Kidney glomerular epithelial cell (primary cell): ENCODE data around the gene SLC2A6.

ENCODE experiments used
- DNase-seq: peaks from one replicate; lab custom pipeline; 2025; lab: John Stamatoyannopoulos, UW

Gene SLC2A6

DNA sequence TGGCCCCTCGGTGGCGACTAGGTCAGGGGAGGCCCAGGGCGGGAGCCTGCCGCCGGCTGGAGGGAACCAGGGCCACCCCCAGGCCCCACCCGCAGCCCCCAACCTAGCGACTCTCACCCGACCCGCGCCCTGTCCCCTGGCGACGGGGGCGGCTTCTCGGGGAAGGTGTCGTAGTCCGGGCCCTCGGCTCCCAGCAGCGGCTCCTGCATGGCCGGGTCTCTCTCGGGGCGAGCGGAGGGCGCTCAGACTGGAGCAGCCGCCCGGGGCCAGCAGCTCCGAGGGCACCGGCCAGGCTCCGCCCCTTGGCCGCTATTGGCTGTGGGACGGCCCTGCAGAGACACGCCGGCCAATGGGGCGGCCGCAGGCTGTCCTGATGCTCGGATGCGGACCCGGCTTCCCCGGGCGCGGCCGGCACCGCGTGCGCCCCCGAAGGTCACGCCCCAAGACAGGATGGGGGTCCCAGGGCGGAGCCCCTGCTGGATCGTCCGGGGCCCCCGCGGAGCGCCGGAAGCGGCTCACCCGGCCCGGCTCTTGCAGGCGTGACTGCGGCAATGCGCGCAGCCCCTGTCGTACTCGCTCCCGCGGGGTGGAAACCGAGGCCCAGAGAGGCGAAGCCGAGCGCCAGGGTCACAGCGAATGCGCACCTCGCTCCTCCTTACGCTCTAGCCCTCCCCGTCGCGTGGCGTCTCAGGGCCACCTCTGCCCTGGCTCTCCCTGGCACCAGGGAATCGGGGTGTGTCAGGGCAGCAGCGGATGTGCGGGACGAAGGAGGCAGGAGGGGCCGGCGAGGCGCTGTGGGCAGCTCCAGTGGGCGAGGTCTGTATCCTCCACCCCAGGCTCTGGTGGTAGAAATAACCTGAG lies at the start of gene SLC2A6:
Gene SLC2A6 (minus strand): TSS at position 249 of the 861 bp plus-strand sequence. CDS start 40 bp downstream, at position 209.
- peak; percentile 57 for DNase-seq

GRCh38 chr9:133528001-133528875 lies 49.3 kb upstream of the SLC2A6 start:
- DNase-seq: no peak

- no peak for DNase-seq
Measured at GRCh38 chr9:133527444-133527920, 48.6 kb upstream of the SLC2A6 start.

DNA sequence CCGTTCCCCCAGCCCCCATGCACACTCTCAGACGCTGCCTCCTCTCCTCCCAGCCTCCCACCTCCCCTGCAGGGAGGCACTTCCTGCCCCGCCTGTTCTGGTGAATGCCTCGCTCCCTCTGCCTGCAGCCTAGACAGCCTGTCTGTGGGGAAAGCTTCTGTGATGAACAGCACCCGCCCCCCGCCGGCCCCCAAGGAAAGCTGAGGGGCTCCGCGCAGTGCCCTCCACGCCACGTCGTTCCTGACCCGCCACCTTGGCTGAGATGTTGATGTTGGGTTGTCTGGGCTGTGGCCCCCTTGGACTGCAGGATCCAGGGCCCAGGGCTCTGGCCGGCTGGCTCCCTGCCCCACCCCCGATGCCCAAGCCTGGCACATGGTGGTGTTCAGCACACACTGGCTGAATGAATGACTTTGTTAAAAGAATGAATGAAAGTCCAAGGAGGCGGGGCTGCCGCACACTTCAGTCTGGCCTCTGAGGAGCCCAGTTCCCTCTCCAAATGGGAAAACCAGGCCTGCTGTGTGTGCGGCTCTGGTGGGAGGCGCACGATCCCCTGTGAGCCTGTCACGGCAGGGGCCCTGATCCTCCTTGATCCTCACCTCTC lies 47.9 kb upstream of the SLC2A6 start:
- DNase-seq: peak; percentile 5

DNA sequence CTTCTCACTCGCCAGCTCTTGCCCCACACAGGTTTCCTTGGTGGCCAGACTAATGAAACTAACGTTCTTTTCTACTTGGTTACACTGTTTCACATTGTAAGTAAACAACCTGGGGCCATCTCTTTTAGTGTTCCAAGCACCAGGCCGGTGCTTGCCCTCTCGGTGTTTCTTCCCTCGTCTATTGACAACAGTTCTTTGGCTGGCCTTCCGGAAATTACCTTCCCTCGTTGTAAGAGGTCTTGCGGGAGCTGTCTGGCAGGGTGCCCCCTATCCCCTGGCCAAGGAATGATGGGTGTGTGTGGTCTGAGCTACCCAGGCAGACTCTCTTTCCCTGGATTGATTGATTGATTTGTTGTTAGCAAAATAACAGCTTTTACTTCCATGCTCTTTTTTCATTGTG lies 46.8 kb upstream of the SLC2A6 start:
- no peak for DNase-seq

DNA sequence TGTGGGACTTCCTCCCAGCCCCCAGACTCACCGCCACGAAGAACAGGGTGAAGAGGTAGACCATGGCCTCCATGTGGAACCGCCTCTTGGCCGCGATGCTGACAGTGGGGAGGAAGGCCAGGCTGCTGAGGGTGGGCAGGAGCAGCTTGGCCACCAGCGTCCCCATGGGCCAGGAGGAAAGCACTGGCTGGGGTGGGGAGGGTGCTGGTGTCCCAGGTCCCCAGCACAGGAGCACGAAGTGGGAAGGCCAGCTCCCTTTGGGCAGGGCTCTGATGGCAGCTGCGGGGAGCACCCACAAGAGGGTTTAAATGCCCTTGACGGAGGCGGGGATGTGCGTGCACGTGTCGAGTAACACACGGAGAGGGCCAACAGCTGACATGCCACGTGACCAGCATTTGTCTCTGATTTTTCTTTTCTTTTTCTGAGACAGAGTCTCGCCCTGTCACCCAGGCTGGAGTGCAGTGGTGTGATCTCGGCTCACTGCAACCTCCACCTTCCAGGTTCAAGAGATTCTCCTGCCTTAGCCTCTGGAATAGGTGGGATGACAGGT lies 45.9 kb upstream of the SLC2A6 start, which contains the start of gene MYMK:
Gene MYMK (minus strand): TSS at position 281 of the 550 bp plus-strand sequence. CDS start 115 bp downstream, at position 166.
- DNase-seq: no peak

GRCh38 chr9:133524146-133524545 lies 45.2 kb upstream of the SLC2A6 start:
- DNase-seq: no peak

DNA sequence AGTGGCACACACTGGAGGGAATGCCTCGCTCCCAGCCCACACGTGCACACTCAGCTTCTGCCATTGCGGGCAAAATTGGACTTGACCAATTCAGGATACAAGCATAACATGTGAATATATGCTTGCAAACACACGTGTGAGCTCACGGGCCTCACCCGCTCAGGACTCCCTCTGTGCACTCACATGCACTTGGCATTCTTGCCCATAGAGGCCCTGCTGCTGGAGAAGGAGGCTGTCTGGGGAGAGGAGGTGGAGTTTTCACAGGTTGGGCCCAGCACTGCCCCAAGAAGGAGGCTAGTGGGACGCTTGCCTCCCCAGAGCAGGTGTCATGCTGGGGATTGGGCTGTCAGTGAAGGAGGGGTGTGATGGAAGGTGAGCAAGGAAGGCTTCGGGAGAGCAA lies 44.2 kb upstream of the SLC2A6 start:
- no peak for DNase-seq

- DNase-seq: no peak
Measured at GRCh38 chr9:133522073-133522910, 43.4 kb upstream of the SLC2A6 start.

DNA sequence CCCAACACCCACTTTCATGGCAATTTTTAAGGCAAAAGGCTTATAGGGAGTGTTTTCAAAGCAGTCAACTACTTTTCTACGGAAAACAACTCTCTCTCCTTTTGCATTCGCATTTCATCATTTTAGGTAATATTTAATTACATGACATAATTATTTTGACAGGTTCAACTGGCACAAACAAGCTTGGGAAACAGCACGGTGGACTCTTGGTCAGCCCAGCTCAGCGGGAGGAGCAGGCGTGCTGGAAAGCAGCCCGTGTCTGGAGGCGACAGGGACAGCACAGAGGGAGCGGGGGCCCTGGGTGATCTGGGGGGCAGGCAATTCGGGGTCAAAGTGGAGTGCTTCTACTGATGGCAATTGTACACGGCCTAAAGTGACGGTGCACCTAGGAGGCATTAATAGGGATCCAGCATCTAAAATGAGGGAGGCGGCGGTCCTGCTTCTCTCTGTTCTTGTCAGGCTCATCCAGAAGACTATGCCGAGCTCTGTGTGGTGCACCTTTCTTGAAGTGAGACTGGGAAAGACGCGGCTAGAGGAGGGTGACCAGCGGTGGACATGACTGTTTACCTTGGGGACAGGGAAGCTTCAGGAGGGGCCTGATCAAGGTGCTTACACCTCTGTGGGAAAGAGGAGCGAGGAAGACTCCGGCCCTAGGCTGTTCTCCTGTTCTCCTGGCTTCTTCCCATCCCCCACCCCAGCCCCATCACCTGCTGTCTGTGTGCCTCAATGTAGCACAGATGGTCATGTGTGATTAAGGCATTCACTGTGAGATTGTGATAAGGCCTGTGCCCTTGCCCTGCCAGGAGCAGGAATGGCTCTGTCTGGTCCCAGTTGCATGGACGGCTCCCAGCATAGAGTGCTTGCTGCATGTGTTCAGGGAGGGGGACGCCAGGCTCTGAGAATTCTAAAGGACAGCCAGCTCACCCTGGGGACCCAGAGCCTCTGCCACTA lies 42.5 kb upstream of the SLC2A6 start:
- no peak for DNase-seq

DNA sequence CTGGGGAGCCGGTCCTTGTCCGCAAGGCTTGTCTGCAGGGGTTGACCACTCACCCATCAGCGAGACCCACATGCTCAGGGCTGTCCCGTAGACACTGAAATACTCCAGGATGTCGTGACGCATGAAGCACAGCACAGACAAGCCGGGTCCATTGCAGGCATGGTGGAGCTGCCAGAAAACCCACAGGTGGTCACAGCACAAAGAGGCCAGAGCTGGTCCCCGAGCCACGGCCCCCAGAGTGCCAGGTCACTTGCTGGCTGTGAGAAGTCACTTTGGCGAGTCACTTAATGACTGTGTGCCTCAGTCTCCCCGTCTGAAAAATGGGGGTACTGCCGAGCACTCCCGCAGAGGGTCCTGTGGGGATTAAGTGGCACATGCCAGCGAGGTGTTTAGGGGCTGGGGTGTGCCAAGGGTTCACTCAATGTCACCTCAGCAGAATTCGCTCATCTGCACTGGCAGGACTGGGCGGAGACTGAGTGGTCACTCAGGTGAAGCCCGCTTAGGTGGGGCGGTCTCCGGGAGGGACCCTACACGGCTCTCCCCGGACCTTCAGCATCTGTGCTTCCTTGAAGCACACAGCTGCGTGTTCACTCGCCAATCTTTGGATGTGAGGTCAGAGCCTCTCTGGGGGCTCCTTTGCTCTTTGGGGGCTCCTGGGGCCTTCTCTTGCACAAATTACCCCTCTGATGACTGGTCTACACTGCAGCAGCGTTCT lies 41.4 kb upstream of the SLC2A6 start:
- no peak for DNase-seq

DNA sequence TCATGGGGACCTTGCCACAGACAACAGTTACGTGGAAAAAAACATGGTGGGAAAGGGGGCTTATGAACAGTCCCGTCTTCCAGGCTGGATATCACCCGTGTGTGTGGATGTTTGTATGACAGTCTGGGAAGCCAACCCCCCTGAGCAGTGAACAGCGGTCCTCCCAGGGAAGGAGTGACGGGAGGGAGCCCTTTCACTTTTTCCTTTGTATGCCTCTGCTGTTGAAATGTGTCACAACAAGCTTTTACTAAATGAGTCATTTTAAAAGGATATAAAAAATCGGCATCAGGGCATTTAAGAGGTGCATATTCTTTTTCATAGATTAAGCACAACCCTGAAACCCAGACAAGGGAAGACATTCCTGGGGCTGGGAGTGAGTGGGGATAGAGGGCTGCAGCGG lies 40.8 kb upstream of the SLC2A6 start:
- no peak for DNase-seq

DNA sequence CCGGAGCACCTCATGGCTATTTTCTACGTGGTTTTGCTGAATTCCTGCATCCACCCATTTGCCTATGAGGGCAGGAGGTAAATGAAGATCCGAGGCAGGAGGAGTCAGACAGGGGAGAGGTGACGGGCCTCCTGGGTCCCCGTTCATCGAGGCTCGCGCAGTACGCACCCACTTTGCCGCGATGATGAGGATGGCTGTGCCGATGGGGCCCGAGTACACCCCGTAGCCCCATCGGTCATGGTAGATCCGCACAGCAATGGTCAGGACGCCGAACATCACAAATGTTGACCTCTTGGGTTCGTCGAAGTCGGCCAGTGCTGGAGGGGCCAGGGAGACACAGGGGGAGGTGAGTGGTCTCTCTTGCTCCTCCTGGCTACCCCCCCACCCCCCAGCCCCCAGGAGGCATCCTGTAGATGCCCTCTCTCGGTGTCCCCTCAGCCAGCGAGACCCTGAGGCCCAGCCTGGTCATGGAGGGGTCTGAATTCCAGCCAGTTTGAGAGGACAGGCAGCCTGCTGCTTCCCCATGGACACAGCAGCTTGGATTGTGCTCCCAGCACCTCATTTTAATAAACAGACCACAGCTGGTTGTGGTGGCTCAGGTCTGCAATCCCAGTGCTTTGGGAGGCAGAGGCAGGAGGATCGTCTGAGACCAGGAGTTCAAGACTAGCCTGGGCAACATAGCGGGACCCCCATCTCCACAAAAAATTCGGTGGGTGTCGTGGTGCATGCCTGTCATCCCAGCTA lies 40.0 kb upstream of the SLC2A6 start:
- no peak for DNase-seq

GRCh38 chr9:133518200-133518599 lies 39.3 kb upstream of the SLC2A6 start:
- no peak for DNase-seq

- DNase-seq: no peak
Measured at GRCh38 chr9:133517711-133518110, 38.8 kb upstream of the SLC2A6 start.

- no peak for DNase-seq
Measured at GRCh38 chr9:133516961-133517350, 38.1 kb upstream of the SLC2A6 start.

- DNase-seq: no peak
Measured at GRCh38 chr9:133516256-133516960, 37.5 kb upstream of the SLC2A6 start.
